Left colon (tissue), 2 donors: ENCODE measurements around the gene ATP13A4. TPM values are rescaled to one million over a fixed set of nuclear protein-coding genes. Genes with fewer than 3 reads are reported as not detected.
"Not testable (repeated sequence)": the region's sequence is repeated elsewhere in the genome, so short reads cannot be mapped to it uniquely, and the experiment has no call there.

Source experiments
- ATAC-seq: fragments of 200-7000 bp; cut with Tn5 transposase; one replicate; pipeline ENCODE4 v1.9.1; 2020; ENCODE audit warnings: mild to moderate bottlenecking, moderate library complexity
- DNase-seq, 2 donors: peaks; one replicate each; pipeline ENCODE4 v3.0.0-alpha.2; 2020
- intact Hi-C, 2 donors: fragments of 100-400 bp; cut with DNase I in 1 of 2; cut with micrococcal nuclease in 1 of 2; formaldehyde crosslinking; loops; one replicate each; pipeline versions ENCODE4 v1.11.2 to v1.14.0; 2022; cut with DNase I, micrococcal nuclease
- total RNA-seq, 2 donors: library from RNA; stranded (reverse); fragmentation: NEBNext Ultra II Directional; extraction: Animal tissue kit (Norgen Biotek cat#: 25700); gene quantifications; one replicate each; pipeline ENCODE4 v1.2.1, GENCODE V29; 2021
- donor health status: DM: no; HTN: no; CAD: no.
- donor health status: DM: yes; HTN: yes; CAD: no.

Gene ATP13A4
- total RNA-seq, 2 donors from 2014 or later = 10.7 to 14.2 TPM

GRCh38 chr3:193563426-193563825, 8.7 kb upstream of the ATP13A4 start:
- intact Hi-C loops = no loop called here
- DNase-seq = no peak
- ATAC-seq = peak; percentile 59

- DNase-seq = no peak
- no peak for ATAC-seq
- intact Hi-C loops = no loop called here
Measured at GRCh38 chr3:193560870-193561269, 6.2 kb upstream of the ATP13A4 start.

DNA sequence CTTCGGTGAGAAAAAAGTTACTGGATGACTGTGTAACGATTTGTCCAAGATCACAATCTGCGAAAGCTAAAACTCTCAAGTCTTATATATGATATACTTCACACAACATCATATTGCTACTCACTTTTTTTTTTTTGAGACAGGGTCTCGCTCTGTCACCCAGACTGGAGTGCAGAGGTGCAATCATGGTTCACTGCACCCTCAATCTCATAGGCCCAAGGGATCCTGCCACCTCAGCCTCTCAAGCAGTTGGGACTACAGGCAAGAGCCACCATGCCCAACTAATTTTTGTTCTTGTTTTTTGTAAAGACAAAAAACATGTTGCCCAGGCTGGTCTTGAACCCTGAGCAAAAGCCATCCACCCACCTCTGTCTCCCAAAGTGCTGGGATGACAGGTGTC, 5.4 kb upstream of the ATP13A4 start:
- DNase-seq (no peak), ATAC-seq (no peak)
- intact Hi-C loops = no loop called here

GRCh38 chr3:193559100-193559499, 4.4 kb upstream of the ATP13A4 start:
- DNase-seq (no peak), ATAC-seq (no peak)
- intact Hi-C loops = no loop called here

GRCh38 chr3:193556841-193557240, 2.1 kb upstream of the ATP13A4 start:
- peak; percentile 75 for ATAC-seq
- peak; percentile 64 to 76 for DNase-seq
- intact Hi-C loops = no loop called here

GRCh38 chr3:193553586-193553985, 1.1 kb downstream of the ATP13A4 start:
- DNase-seq (no peak), ATAC-seq (no peak)
- intact Hi-C loops = no loop called here

DNA sequence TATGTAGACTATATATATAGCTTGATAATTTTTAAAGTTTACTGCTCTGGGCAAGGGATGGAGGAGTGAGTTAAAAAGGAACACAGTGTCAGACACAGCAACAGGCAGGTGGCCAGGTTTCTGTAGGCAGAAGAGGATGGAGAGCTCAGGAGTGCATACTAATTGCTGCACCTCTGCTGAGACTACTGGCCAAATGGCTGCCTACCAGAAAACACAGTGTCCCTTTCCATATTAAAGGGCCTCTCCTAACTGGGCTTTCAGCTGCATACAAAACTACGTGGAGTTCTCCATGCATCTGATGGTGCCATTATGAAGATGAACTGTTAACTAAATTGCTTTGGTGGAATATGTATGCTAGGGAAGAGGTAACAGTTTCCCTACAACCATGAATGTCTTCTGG, 1.8 kb downstream of the ATP13A4 start:
- intact Hi-C loops = no loop called here
- DNase-seq = no peak
- ATAC-seq = no peak

DNA sequence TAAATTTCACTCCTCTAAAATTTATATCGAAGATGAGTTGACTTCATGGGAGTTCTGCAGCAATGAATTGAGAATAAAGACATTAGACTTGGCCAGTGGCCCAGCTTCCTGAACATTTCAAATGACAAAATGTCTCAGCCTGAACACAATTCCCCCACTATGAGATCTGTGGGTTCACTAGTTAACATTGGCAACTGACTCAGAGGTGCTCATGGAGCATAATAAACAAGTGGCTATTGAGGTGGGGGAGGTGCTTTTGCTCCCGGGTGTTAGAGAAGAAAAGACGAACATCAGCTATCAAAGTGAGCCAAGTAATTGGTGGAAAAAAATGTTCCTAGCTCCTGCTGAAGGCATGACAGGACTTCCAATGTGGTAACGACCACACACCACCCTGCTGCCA, 6.3 kb downstream of the ATP13A4 start:
- intact Hi-C loops = no loop called here
- DNase-seq = no peak
- ATAC-seq = no peak

- no peak for ATAC-seq
- intact Hi-C loops = no loop called here
- DNase-seq = no peak
Measured at GRCh38 chr3:193546129-193546528, 8.6 kb downstream of the ATP13A4 start.

GRCh38 chr3:193545304-193545703, 9.4 kb downstream of the ATP13A4 start:
- no peak for ATAC-seq
- DNase-seq = no peak
- intact Hi-C loops = no loop called here

- DNase-seq = no peak
- intact Hi-C loops = no loop called here
- ATAC-seq = no peak
Measured at GRCh38 chr3:193544289-193544688, 10.4 kb downstream of the ATP13A4 start.

DNA sequence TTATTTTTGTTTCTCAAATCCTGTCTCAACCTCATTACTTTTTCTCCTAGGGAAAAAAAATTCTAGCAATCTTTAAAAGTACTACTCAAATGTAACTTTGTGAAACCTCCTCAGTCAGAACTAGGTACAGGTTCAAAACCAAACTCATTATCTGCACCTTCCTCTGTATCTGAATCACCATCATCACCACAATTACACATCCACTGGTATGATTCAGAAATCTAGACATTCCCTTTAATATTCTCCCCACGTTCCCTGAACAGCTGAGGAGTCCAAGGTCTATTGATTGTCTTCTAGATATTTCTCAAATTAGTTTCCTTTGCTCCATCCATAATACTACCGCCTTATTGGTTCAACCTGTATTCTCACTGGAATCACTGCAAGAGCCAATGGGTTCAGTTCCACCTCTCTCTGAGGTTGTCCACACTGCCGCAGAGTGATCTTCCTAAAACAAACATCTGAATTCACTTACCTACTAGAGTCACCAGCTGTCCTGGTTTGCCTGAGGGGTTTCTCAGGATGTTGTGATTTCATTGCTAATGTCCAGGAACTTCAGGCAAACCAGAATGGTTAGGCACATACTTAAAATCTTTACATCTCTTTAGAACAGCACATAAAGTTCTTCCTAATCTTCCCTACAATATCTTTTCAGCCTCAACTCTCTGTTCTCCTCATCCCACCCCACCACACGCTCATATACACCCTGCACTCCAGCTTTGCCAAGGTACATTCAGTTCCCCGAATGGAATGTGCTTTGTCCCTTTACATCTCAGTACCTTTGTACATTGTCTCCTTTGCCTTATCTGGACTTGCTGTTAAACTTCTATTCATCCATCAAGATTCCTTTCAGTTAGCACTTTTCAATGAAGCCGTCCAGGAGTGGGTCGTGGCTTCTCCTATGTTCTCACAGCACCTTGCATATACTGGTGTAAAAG, 24.2 kb downstream of the ATP13A4 start:
- intact Hi-C loops = no loop called here
- DNase-seq (no peak), ATAC-seq (no peak)

- ATAC-seq, intact Hi-C loops, DNase-seq: not testable (repeated sequence)
Measured at GRCh38 chr3:193526085-193526484, 28.6 kb downstream of the ATP13A4 start.

DNA sequence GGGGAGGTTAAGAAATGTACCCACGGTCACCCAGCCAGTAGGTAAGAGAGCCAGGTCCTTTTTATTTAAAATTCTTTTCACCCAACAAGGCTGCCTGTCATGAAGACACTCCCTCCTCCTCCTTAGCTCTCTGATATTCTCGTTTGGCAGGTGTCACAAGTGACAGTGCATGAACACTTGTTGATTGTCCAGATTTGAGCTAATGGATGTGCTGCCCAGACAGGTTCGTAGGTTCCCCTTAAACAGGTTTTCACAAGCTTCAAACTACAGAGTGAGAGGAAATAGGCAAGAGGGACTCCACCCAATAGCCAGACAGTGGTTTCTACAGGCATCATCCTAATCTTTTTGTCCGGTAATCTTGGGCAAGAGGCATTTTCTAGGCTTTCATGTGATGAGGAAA, 32.2 kb downstream of the ATP13A4 start:
- DNase-seq = no peak
- ATAC-seq = no peak
- intact Hi-C loops = no loop called here

- intact Hi-C loops = no loop called here
- no peak for DNase-seq
- no peak for ATAC-seq
Measured at GRCh38 chr3:193520738-193521137, 34.0 kb downstream of the ATP13A4 start.

GRCh38 chr3:193515966-193516365, 38.7 kb downstream of the ATP13A4 start:
- intact Hi-C loops = no loop called here
- ATAC-seq (peak; percentile 93), DNase-seq (no peak)

- ATAC-seq = no peak
- DNase-seq = no peak
- intact Hi-C loops = no loop called here
Measured at GRCh38 chr3:193510154-193510553, 44.5 kb downstream of the ATP13A4 start.

- ATAC-seq (no peak), DNase-seq (no peak)
- intact Hi-C loops = no loop called here
Measured at GRCh38 chr3:193509103-193509965, 45.4 kb downstream of the ATP13A4 start.

DNA sequence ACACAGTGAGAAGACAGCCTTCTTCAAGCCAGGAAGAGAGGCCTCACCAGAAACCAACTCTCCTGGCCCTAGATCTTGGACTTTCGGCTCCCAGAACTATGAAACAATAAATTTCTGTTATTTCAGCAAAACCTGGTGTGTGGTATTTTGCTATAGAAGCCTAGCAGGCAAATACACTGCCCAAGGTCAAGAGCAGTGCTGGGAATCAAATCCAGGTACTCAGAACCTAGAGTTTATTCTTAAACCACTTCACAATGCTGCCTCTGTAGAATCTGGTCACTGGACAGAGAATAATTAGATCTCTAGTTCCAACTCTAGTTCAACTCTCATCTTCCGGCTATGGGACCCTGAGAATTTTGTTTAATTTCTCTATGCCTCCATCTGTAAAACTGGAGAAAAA, 46.6 kb downstream of the ATP13A4 start:
- intact Hi-C loops = no loop called here

DNA sequence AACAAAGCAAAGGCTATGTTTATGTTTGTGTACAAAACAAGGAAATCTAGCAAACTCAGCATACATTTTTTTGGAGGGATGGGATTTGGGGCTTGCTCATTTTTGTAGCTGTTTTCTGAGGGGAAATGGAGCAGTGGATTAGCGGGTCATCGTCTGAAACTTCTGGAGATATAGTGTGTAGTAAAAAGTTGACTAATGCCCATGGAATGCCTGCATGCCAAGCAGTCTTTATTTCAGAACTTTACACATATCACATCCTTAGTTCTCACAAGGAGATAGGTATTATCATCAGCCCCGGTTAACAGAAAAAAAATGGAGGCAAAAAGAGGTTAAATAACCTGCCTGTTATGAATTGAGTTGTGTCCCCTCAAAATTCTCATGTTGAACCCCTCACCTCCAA, 47.1 kb downstream of the ATP13A4 start:
- ATAC-seq (no peak), DNase-seq (no peak)
- intact Hi-C loops = no loop called here

More for the DNA sequence above, 46.6 kb downstream of the ATP13A4 start:
- DNase-seq (no peak), ATAC-seq (no peak)
